ENCODE data around the gene PAIP2.

DNA sequence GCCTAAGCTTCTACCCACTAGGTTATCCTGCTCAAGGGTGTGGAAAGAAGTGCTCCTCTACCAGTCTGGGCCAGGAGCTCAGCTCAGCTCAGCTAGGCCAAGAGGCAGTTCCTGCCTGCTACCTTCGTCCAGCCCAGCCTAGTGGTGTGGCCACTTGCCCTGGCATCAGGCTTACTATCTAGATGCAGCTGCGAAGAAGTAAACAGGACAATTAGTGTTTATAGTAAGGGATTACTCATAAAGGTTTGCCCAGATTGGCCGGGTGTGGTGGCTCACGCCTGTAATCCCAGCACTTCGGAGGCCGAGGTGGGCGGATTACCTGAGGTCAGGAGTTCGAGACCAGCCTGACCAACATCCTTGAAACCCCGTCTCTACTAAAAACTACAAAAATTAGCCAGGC is 75.0 kb downstream of the PAIP2 start:
- no peak for TF ChIP-seq POLR2A (IDR thresholded peaks at IDR 0.05; ENCODE audit: low read length)
- no peak for TF ChIP-seq GATA1 (IDR thresholded peaks at IDR 0.05; ENCODE audit: low read depth, low read length)

Data from erythroblast (primary cell).